Kidney tubule cell (primary cell): Measurements from ENCODE around the gene GRID1.

Experiments used
- DNase-seq: peaks from one replicate; pipeline ENCODE4 v3.0.0-alpha.2; 2018; ENCODE audit warnings: low spot score

GRID1 gene

DNA sequence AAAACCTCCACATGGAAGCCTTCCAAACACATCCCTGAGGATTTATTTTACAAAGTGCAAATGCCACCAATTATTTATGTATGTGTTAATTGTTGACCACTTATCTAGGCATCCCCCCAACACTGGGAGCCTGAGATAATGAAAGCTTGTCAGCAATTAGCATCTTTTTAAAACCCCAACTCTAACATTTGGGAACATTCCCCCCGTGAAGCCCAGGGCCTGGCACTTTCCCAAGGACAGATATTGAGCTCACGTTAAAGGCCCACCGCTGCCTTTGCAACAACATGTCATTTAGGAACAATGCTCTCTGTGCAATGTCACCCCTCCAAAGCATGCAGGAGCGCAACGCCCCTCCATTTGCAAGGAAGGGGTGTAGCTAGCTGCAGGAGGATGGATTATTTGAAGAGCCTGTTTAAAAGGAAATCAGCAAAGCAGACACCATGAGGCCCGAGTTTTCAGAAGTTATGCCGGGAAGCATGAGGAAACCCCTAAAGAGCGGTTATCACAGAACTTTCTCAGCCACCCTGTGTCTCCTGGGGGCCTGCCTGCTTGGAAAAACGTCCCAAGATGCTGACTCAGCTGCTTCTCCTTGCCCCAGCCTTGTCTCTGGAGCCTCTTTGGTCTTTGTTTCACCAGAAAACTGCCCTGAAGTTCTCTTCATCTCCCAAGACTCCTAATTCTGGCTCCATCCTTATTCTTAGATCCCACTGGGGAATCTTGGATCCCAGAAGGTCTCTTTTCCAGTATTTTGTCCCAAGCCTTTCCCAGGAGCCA lies 444.1 kb downstream of the GRID1 start:
- DNase-seq: no peak

DNA sequence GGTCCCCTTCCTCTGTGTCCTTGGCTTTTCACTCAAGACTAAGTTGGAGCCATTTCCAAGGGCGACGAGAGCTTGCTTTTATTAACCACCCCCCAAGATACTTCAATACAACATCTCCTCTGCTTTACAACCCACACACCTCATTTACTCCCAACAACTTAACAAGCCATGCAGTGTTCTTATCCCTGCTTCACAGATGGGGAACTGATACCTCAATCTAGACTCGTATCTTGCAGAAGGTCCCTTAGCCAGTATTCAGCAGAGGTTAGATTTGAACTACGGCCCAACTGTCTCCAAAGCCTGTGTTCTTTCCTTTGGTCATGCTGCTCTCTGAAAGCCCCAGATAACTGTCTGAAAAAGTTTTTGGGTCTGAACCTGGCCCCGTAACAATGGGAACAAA lies 444.8 kb downstream of the GRID1 start:
- no peak for DNase-seq

DNA sequence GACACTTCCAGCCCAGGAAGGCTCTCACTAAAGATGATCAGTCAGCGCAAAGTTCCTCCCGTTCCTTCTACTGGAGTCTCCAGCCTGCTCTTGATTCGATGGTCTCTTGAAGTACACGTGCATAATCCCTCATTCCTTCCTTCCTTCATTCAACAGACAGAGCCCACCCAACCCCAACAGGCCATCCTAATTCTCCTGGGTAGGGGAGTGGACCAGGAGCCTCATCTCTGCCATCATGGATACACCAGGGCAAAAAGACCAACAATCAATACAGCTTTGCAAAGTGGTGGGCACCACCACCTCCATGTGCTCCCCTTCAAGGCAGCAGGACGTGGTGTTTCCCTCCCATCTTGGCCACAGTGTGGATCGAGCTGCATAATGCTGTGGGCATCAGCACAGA lies 446.3 kb downstream of the GRID1 start:
- no peak for DNase-seq

DNA sequence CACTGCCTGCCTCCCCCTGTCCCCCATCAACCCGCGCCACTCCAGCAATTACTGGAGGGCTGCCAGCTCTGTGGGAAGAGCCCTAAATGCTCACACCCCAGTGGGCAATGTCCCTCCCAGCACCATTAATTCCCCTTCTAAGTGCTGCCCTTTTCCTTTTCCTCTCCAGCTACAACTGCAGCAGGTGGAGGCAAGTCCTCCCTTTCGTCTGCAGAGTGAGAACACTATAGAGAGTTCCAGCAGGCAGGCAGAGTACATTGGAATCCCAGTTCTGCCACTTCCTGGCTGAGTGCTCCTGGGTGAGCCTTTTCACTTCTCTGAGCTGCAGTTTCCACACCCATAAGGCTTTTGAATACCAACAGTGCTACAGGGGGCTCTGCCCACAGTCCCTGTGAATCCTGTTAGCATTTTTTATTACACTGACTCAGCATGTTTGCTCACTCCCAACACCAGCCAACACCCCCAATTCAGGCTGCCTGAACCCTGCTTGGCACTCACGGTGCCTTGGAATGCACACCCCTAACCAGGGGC lies 447.0 kb downstream of the GRID1 start:
- no peak for DNase-seq

DNA sequence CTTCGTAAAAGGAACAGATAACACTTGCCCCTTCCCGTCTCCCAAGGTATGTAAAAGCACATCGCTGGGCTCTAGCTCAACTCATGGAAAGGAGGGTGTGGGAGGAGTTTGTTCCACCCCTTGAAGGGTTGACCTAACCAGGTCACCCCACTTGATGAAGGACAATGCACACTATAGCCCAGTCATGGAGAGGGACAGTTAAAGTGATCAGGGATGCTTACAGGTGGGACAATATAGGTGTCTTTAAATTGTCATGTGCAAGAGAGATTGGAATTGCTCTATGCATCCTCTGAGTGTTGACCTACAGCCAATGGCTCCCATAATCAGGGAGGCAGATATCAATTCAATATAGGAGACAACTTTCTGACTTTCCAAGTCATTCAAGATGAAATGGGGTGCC lies 448.2 kb downstream of the GRID1 start:
- no peak for DNase-seq

DNA sequence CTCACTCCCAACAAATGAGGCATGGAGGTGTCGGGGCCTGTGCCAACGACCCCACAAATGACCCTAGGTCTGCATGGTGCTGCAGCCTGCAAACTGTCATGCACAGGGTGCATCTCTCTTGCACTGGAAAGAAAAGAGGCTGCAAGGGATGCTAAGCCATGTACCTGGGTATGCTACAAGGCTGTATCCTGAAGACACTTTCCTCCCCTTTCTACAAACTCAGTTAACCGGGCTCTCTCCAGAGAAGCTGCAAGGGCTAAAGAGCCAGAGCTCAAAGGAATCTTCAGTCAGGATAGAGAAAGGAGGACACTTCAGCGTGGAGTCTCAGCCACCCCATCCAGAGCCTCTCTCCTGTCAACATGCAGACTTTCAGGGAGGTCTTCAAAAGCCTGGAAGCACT lies 449.0 kb downstream of the GRID1 start:
- DNase-seq: no peak

DNA sequence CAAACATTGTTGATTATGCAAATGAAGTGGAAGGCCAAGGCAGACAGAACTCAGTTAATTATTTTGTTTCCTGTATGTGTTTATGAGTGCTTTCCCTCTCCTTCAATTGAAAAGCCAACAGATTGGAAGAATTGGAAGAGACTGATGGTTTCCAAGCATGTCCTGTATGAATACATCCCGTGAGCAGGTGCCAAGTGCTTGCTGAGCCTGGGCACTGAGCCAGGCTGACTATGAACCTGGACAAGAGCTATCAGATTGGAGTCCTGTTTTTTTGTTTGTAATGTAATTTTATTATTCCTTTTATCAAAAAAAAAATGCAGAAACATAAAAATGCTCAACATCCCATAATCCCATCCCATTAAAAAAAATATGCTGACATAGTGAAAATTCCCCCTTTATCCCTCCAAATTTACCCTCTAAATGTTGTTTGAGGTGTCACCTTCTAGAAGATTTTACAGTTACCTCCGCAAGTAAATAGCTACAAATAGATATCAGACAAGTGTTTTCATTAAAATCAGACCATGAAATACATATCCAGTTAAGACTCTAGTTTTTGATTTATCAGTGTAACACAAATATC lies 449.5 kb downstream of the GRID1 start:
- DNase-seq: peak; percentile 16

DNA sequence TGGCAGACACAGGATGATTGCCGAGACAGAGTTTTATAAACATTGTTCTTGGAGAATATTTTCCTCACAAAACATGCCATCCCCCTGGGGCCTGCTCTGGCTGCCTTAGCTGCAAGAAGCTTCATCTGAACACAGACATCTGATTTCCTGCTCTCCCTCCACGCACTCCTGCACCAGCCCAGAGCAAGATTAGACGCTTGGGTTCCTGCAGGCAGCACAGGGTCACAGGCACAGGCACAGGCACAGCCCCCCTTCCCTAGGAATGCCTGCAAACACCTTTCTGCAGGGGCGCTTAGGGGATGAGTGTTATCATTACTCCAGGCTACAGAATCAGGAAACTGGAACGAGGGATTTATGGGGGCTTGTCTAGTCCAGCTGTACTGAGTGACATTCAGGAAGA lies 450.3 kb downstream of the GRID1 start:
- DNase-seq: no peak

DNA sequence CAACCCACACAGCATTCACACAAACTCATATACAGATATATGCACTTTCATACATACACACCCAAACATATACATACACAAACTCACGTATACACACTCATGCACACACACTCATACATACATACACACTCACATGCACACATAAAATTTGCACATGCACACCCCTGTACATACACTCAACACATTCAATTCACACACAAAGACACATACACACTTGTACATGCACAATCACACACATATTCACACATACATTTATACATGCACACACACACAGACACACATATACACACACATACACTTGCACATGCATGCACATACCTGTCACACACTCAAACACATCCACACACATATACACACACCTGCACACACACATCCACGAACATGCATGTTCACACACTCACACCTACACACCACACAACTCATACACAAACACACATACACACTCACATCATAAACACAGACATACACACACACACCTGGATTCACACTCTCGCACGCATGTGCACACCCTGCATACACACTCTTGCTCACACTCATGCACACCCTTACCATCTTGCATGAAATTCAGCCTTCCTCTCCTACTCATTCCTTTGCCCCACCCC lies 451.2 kb downstream of the GRID1 start:
- no peak for DNase-seq

DNA sequence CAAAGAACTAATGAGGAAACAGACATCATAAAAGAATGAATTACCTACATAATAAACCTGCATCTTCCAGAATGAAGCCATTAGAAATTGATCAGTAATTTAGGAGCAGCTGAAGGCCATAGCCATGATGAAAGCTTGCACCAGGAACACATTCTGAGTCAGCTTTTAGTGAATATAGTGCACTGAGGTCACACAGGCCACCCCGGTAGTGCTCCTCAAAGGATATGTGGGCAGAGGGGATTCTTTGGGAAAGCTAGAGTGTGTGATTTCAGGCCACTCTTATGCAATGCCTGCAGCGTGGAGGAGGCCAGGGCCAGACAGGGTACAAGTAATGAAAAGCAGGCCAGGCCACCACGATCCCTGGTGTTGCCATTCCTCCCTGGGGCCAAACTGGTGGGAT lies 451.9 kb downstream of the GRID1 start:
- DNase-seq: no peak

DNA sequence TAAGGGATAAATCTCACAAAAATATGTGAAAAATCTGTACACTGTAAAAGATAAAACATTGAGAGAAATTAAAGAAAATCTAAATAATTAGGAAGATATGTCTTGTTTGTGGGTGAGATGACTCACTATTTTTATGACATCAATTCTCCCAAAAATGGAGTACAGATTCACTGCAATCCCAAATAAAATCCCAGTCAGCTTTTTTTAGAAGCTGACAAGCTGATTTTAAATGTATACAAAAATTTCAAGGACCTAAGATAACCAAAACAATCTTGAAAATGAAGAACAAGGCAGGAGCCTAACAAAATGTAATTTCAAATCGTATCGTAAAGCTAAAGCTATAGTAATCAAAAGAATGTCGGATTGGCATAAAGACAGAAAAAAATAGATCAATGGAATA lies 458.1 kb downstream of the GRID1 start:
- DNase-seq: no peak

DNA sequence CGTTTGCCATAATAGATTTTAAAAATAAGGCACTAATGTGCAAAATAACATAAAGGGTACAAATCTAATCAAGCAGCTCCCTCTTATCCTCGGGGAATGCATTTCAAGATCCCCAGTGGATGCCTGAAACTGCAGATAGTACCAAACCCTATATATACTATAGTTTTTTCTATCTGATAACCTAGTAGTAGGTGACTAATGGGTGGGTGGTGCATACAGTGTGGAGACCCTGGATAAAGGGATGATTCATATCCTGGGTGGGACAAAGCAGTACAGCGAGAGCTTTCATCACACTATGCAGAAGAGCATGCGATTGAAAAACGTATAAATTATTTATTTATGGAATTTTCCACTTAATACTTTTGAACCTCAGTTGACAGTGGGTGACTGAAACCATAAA lies 464.5 kb downstream of the GRID1 start:
- no peak for DNase-seq

DNA sequence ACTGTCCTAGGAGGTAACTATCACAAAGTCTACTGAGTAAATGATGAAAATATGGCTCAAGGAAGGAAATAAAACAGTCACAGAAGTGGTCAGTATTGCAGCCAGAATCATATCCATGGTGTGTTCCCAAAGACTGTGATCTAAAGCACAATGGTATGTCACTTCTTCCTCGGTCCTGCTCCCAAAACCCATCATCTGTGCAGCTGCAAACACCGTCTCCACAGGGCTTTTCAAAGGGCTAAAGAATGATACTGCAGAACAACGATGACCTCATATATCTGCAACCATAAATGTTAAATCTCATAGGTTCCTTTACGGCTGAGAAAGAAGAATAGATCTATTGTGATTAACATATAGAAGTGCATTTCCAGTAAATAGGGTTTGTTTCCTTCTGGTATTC lies 465.0 kb downstream of the GRID1 start:
- DNase-seq: no peak

DNA sequence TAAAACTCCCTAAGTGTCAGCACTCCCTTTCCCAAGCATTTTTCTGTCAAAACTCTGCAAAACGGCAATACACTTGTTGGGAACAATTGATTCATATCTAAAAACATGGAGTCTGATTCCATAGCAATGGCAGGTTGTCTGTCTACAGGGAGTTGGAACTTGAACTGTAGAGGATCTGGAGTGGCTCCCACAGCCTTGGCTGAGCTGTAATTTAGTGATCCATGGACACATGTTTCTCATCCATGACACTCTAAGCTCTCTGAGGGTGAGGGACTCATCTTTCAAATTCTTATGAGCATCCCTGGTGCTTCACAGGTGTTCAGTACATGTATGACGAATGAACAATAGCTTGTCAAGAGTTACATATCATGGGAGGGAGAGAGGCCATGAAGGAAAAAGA lies 466.1 kb downstream of the GRID1 start:
- no peak for DNase-seq

DNA sequence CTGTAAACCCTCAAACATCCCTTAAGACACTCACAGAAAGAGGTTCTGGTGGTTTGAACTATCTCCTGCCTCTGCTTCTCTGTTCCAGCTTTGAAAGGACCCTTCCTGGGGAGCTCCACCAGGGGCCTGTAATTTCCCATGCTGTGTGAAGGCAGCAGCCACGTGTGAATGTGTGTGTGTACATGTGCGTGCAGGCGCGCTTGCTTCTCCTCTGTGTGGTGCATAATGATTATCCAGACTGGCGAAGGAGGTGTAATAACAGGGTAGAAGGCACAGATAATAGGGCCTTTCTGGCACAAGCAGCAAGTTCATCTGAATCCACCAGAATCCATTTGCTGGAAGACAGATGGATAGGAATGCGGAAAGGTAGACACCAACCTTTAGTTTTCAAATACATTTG lies 466.5 kb downstream of the GRID1 start:
- DNase-seq: no peak

DNA sequence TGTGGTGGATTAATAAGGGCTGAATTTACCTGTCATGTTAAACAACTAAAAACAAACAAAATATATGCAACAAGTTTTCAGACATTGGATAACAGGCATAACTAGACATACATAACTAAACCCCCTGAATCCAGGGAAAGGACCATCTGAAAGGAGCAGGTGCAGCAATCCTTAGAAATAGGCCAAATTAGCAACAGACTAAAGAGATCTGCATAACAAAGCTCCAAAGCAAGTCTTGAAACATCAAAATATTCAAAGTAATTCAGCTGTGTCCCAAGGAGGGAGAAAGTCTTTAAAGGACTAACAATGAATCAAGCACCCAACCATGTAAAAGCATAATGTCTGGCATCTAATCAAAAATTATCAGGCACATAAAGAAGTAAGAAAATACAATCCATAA lies 475.1 kb downstream of the GRID1 start:
- no peak for DNase-seq

DNA sequence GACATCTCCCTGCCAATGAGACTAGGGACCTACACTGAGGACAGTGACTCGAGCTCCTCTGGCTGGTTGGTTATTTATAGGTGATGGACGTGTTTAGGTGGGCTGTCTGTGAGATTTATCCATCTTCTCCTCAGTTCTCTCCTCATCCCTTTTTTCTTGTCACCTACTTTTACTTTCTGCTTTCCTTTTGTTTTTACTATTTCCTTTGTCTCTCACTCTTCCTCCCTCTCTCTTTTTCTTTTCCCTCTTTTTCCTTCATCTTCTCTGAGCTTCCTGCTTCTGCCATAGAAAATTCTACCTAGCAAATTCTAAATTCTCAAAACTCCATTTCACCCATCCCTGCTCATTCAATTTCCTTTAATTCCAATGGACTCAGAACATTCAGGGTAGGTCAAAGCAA lies 478.0 kb downstream of the GRID1 start:
- no peak for DNase-seq

DNA sequence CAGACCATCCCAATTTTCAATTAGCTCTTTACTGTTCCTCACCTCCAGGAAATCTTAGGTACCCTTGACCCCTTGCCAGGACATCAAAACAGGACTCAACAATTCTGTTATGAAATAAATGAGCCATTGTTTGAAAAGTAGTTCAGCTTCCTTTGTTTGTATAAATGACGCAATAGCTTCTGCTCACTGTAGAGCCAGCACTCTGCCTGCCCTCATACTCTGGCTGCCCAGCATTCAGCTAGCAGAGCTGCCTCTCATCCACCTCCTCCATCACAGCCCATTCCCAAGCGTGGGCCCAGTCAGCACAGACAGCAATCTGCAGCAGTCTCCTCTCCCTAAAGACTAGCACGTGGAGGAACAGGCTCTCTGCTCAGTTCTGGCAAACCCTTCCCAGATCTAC lies 478.6 kb downstream of the GRID1 start:
- no peak for DNase-seq

DNA sequence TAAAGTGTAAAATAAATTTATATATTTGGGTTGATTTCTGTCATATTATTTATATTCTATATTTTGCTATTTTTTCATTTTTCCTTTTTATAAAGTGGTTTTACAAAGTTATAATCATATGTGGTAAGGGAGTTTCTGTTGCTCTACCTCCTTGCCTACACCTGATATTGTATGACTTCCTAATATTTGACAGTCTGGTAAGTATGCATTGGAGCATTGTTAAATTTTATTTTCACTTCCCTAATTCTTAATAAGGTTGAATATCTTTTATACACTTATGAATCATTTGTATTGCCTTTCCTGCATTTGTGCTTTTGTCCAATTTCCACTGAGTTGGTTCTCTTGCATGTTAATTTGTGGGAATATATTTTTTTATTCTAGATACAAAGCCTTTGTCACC lies 492.4 kb downstream of the GRID1 start:
- DNase-seq: no peak

DNA sequence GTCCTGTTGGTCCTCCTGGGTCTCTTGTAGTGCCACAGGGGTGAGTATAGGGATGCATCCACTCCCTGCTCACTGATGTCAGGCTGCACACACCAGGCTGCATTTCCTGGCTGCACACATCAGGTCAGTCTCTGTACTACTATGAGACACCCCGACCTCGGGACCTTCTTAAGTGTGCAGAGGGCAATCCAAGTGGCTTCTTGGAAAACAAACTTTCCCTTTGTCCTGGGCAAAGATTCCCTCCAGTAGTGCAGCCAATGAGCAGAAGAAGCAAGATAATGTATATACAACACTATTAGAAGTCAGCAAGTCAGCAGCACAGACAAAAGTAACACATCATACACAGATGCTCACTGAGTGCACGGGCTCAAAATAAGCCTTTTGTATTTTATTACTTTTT lies 493.5 kb downstream of the GRID1 start:
- DNase-seq: no peak

DNA sequence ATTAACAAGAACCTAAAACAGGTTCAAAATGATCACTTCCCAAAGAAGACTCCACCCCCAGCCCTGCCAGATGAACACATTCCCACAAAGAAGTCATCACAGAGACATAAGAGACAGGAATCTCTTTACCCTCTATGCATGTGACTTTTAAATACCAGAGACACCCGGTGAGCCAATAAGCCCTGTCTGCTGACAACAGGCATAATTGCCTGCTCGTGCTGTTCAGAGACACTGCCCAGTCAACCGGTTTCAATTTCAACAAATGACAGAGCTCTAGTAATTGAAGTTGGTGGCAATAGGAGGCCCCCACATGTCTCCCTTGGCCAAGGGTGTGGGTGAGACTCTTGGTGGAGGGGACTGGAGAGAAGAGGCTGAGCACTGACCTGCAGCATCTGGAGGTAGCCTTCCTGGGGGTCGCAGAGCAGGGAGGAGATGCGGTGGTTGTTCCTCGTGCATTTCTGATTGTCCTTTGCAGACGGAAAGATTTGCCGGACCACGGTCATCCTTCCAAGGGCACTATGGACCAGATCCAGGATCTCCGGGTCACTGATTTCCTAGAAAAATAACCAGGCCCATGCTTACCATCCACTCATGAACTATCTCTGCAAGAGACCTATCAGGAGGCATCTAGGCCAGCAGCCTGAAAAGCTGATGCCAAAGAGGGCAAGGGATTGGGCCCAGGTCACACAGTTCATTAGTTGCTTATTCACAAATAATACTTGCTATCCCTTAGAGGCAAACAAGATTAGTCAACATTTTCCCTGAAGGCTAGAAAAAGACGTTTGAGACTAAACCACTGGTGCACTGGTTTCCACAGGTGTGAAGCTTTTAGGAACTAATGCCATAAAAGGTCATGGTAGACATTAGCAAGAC lies 497.7 kb downstream of the GRID1 start:
- no peak for DNase-seq

DNA sequence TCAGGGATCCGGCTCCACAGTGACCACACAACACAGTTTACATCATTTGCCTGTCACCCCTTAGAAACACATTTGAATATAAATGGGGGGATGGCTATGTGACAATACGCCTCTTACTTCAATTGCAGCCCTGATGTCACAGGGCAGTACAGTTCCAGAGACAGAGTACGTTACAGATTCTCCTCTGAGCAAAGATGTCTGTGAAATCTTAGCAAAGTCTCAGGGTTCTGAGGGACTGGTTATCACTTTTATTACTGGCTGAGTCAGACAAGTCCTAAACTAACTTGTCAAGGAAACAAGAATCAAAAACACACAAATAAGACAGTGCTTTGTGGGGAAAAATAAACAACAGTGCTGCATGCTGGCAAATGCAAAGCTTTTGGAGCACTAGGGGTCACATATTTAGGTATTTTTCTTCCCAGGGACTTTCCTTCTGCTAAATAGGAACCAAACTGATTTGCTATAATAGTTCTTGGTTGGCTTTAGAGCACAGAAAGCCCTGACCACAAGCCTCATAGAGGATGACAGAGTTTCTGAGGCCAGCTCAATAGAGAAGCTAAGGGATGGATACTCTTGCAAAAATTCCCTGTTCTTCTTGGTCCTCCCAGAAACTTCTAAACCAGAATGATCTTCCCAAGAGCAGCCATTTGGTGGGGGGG lies 501.6 kb downstream of the GRID1 start:
- no peak for DNase-seq
